ENCODE measurements around the gene DDX23.

Gene DDX23

GRCh38 chr12:48818831-48819590 is 33.0 kb downstream of the DDX23 start:
- DNase-seq (ENCODE audit: low read depth): no peak
- TF ChIP-seq MYC (IDR thresholded peaks at IDR 0.05; ENCODE audit: low read depth, low read length) (no peak), POLR2A (IDR thresholded peaks at IDR 0.05; ENCODE audit: extremely low read depth, insufficient read length) (no peak), MAX (IDR thresholded peaks at IDR 0.05; ENCODE audit: low read depth, low read length) (no peak)
- TF ChIP-seq, protein P1, sequence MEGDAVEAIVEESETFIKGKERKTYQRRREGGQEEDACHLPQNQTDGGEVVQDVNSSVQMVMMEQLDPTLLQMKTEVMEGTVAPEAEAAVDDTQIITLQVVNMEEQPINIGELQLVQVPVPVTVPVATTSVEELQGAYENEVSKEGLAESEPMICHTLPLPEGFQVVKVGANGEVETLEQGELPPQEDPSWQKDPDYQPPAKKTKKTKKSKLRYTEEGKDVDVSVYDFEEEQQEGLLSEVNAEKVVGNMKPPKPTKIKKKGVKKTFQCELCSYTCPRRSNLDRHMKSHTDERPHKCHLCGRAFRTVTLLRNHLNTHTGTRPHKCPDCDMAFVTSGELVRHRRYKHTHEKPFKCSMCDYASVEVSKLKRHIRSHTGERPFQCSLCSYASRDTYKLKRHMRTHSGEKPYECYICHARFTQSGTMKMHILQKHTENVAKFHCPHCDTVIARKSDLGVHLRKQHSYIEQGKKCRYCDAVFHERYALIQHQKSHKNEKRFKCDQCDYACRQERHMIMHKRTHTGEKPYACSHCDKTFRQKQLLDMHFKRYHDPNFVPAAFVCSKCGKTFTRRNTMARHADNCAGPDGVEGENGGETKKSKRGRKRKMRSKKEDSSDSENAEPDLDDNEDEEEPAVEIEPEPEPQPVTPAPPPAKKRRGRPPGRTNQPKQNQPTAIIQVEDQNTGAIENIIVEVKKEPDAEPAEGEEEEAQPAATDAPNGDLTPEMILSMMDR (IDR thresholded peaks at IDR 0.05; ENCODE audit: low read depth, low read length): no peak
- H3K4me3 ChIP-seq (ENCODE audit: low read depth, low read length): no peak overlapping the region

DNA sequence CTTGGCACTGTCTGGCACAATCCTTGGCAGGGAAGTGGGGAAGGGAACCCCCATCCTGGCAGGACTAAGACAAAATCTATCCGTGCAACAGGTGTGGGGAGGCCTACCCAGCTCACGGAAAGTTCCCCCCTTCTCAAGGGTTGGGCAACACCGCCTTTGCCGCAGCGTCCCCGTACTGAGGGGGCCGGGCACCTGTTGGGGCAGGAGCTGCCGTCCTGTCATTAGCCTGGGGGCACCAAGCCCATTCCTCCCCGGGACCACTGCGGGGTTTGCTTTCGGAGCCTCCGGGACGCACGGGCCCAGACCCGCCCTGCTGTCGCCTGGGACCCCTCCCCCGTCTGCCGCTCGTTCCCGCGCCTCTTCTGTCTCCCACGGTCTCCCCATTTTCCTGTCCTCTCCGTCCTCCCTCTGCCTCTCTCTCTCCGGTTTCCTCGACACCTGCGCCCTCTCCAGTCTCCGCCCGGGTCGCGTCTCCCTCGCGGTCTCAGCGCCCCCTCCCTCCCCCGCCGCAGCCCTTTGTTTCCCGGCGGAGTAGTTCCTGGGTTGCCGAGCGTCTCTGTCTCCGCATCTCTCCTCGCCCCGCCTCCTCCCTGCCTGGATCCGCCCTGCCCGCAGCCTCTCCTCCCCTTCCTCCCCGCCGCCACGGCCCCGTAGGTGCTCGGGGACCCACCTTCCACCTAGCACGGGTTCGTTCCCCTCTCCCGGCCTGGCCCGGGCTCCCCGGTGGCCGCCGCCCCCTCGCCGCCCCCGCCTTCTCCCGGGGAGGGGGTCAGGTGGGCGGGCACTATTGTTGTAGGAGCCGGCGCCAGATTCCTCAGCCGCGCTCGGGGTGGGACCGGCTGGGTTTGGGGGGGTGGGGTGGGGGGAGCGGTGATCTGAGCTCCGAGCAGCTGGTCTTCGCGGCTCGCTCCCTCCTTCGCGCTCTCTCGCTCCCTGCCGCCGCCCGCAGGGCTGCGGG is 33.8 kb downstream of the DDX23 start, which contains the start of gene CACNB3:
Gene CACNB3 (plus strand): TSS at position 624 of the 958 bp plus-strand sequence. CDS start 434 bp downstream, outside the sequence.
- H3K4me3 ChIP-seq (ENCODE audit: low read depth, low read length): peak within 1 kb of the TSS; percentile 25
- TF ChIP-seq MAX (IDR thresholded peaks at IDR 0.05; ENCODE audit: low read depth, low read length) (no peak), POLR2A (IDR thresholded peaks at IDR 0.05; ENCODE audit: extremely low read depth, insufficient read length) (no peak), MYC (IDR thresholded peaks at IDR 0.05; ENCODE audit: low read depth, low read length) (no peak)
- TF ChIP-seq, protein P1 (IDR thresholded peaks at IDR 0.05; ENCODE audit: low read depth, low read length): no peak
- DNase-seq (ENCODE audit: low read depth): peak; percentile 62

GRCh38 chr12:48816143-48816854 is 35.7 kb downstream of the DDX23 start:
- DNase-seq (ENCODE audit: low read depth): no peak
- no peak overlapping the region for H3K4me3 ChIP-seq (ENCODE audit: low read depth, low read length)
- TF ChIP-seq, protein P1 (IDR thresholded peaks at IDR 0.05; ENCODE audit: low read depth, low read length): no peak
- TF ChIP-seq POLR2A (IDR thresholded peaks at IDR 0.05; ENCODE audit: extremely low read depth, insufficient read length): no peak
- TF ChIP-seq MYC (IDR thresholded peaks at IDR 0.05; ENCODE audit: low read depth, low read length): no peak
- no peak for TF ChIP-seq MAX (IDR thresholded peaks at IDR 0.05; ENCODE audit: low read depth, low read length)

DNA sequence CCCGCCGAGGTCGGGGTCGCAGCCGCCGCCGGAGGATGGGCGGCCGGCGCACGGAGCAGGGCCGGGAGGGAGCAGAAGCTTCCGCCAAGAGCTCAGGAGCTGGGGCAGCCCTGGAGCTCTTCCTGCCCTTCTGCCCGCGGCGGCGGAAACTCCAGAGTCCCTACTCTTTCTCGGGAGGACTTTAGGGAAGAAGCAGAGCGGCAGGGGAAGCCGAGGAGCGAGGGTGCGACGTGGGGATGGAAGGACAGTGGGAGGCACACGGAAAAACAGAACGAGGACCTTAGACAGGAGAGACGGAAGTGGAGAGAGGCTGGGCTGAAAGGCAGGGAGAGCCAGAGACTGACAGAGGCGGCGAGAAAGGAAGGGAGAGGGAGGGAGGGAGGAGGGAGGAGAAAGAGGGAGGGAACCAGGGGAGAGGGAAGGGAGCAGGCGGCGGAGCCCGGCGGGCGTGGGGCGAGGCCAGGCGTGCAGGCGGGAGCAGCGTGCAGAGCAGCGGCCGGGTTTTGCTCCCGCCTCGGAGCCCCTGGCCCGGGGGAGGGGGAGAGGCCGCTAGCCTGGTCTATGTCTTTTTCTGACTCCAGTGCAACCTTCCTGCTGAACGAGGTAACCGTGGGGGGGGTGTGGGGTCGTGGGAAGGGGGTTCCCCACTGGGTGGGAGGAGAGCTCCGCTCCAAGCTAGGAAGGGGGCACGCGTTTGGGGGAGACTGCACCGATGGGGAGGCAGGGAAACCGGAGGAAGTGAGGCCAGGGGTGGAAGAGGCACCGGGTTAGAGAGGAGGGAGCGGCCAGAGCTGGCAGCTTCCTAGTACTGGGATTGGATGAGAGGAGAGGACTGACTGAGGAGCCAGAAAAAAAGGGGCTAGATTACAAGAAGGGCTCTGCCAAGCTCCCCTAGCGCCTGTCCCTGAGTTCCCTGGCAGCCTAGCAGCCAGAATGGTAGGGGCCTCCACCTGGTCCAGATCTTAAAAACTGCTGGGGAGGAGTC is 36.5 kb downstream of the DDX23 start:
- peak overlapping the region; percentile 69 for H3K4me3 ChIP-seq (ENCODE audit: low read depth, low read length)
- TF ChIP-seq, protein P1 (IDR thresholded peaks at IDR 0.05; ENCODE audit: low read depth, low read length): no peak
- TF ChIP-seq MAX (IDR thresholded peaks at IDR 0.05; ENCODE audit: low read depth, low read length): peak; percentile 57
- TF ChIP-seq POLR2A (IDR thresholded peaks at IDR 0.05; ENCODE audit: extremely low read depth, insufficient read length): peak; percentile 8
- TF ChIP-seq MYC (IDR thresholded peaks at IDR 0.05; ENCODE audit: low read depth, low read length): 0 out of 2 replicates have a peak, but pooled peaks have one; percentile 36
- DNase-seq (ENCODE audit: low read depth): peak; percentile 89

All from NB4 (cell line).